Endothelial cell of umbilical vein (primary cell): Measurements from ENCODE around the gene HSD17B2. TPM values are rescaled to one million over a fixed set of nuclear protein-coding genes. Genes with fewer than 3 reads are reported as not detected.

Source experiments
- BruUV-seq: library from RNA; stranded (reverse); fragments of 400-500 nt; replicated peaks from 2 replicates; lab custom pipeline; 2021; lab: Mats Ljungman, UMichigan
- CTCF ChIA-PET: fragments of 300-600, 350-600 bp; sonication (Branson Sonifier 250); formaldehyde crosslinking; loops from one replicate; lab custom pipeline; 2021; ENCODE audit warnings: antibody characterized with exemption, inconsistent platforms; lab: Charles Lee
- POLR2A ChIA-PET: fragments of 300-600, 350-600 bp; sonication (Branson Sonifier 250); formaldehyde crosslinking; loops from one replicate; lab custom pipeline; 2021; ENCODE audit warnings: antibody characterized with exemption, inconsistent platforms; lab: Charles Lee
- DNase-seq: peaks from one replicate; pipeline ENCODE4 v3.0.0-alpha.2; 2011; ENCODE audit warnings: low read depth, low spot score
- FAIRE-seq: peaks from 2 replicates; lab custom pipeline; 2011; peaks lifted over from hg19 to GRCh38; lab: Jason Lieb, UNC
- H2AFZ ChIP-seq: 2 replicates; pipeline ENCODE4 v1.6.0; 2012; ENCODE audit warnings: low read depth, low read length, control low read depth, inconsistent platforms
- H3K27ac ChIP-seq: 2 replicates; pipeline ENCODE4 v1.5.1; 2011; ENCODE audit warnings: low read depth, mild to moderate bottlenecking, control low read depth, low read length, moderate library complexity; ENCODE audit not compliant: insufficient read depth
- H3K27me3 ChIP-seq, 2 experiments: 2 replicates each; pipeline versions ENCODE4 v1.6.0 to v1.6.1; 2011; ENCODE audit warnings: low read length in 2 of 2, mixed read lengths in 1 of 2; ENCODE audit not compliant: control insufficient read depth in 2 of 2, insufficient read depth in 2 of 2
- H3K36me3 ChIP-seq, 2 experiments: 2 replicates in 1 of 2; 3 replicates in 1 of 2; pipeline ENCODE4 v1.5.1; 2011; ENCODE audit warnings: low read length in 2 of 2, mild to moderate bottlenecking in 1 of 2, moderate library complexity in 1 of 2; ENCODE audit not compliant: control insufficient read depth in 2 of 2, insufficient read depth in 2 of 2; ENCODE audit errors: extremely low read depth in 1 of 2
- H3K4me1 ChIP-seq: 3 replicates; pipeline ENCODE4 v1.5.1; 2011; ENCODE audit warnings: mild to moderate bottlenecking, low read length; ENCODE audit not compliant: control insufficient read depth, insufficient read depth; ENCODE audit errors: extremely low read depth
- H3K4me2 ChIP-seq: 2 replicates; pipeline ENCODE4 v1.6.1; 2011; ENCODE audit warnings: low read length, control low read depth, mixed read lengths; ENCODE audit not compliant: insufficient read depth
- H3K4me3 ChIP-seq, 3 experiments: fragments of 200-600 bp in 1 of 3; sonication (generic), shearing (Covaris generic) in 1 of 3; replicated peaks in 1 of 3; 2 replicates each; pipeline ENCODE4 v1.5.1; 2011 to 2016; ENCODE audit warnings: control low read depth in 3 of 3, low read length in 3 of 3, mild to moderate bottlenecking in 2 of 3, inconsistent platforms in 1 of 3, low read depth in 1 of 3, moderate library complexity in 1 of 3; ENCODE audit not compliant: insufficient read depth in 1 of 3
- H3K79me2 ChIP-seq: 2 replicates; pipeline ENCODE4 v1.6.0; 2012; ENCODE audit warnings: low read length, inconsistent platforms; ENCODE audit not compliant: control insufficient read depth, insufficient read depth
- H3K9ac ChIP-seq: replicated peaks from 2 replicates; pipeline ENCODE3; 2011; ENCODE audit warnings: low read length, control low read depth; ENCODE audit not compliant: insufficient read depth; ENCODE audit errors: extremely low read depth
- H3K9me1 ChIP-seq: replicated peaks from 3 replicates; pipeline ENCODE4 v1.6.0; 2011; ENCODE audit warnings: mild to moderate bottlenecking, low read length; ENCODE audit not compliant: control insufficient read depth, insufficient read depth; ENCODE audit errors: extremely low read depth
- H3K9me3 ChIP-seq: replicated peaks from 2 replicates; pipeline ENCODE4 v1.5.1; 2012; ENCODE audit warnings: low read length, inconsistent platforms; ENCODE audit not compliant: control insufficient read depth, insufficient read depth
- H4K20me1 ChIP-seq: replicated peaks from 2 replicates; pipeline ENCODE3; 2011; ENCODE audit warnings: mild to moderate bottlenecking, low read length; ENCODE audit not compliant: control insufficient read depth, insufficient read depth; ENCODE audit errors: extremely low read depth
- EZH2 ChIP-seq: IDR thresholded peaks from 2 replicates; pipeline ENCODE4 v1.6.1; 2012; ENCODE audit warnings: borderline replicate concordance, low read depth, mild to moderate bottlenecking, moderate library complexity, low read length, inconsistent platforms; ENCODE audit not compliant: severe bottlenecking
- FOS ChIP-seq: IDR thresholded peaks from 2 replicates; pipeline ENCODE4 v1.6.1; 2011; ENCODE audit warnings: mild to moderate bottlenecking, low read length, moderate library complexity, borderline replicate concordance; ENCODE audit not compliant: insufficient read depth
- GATA2 ChIP-seq: IDR thresholded peaks from 2 replicates; pipeline ENCODE4 v1.7.0; 2011; ENCODE audit warnings: low read depth, mild to moderate bottlenecking, moderate library complexity, mixed read lengths, low read length; ENCODE audit not compliant: insufficient read length, insufficient read depth
- JUN ChIP-seq: IDR thresholded peaks from 2 replicates; pipeline ENCODE4 v1.6.1; 2011; ENCODE audit warnings: borderline replicate concordance, low read depth; ENCODE audit not compliant: insufficient read length, insufficient read depth
- MYC ChIP-seq: IDR thresholded peaks from one replicate; pipeline ENCODE4 v1.6.1; 2011; ENCODE audit warnings: mild to moderate bottlenecking, low read depth, low read length
- POLR2A ChIP-seq: IDR thresholded peaks from 2 replicates; pipeline ENCODE4 v1.6.1; 2012; ENCODE audit warnings: low read depth, mild to moderate bottlenecking, control low read depth, low read length
- POLR2AphosphoS5 ChIP-seq: IDR thresholded peaks from 2 replicates; pipeline ENCODE4 v1.6.1; 2012; ENCODE audit warnings: low read depth, mild to moderate bottlenecking, control low read depth, low read length, moderate library complexity; ENCODE audit not compliant: insufficient read depth
- dilution Hi-C: fragments of 300-500 bp; cut with MboI; formaldehyde crosslinking; loops from one replicate; pipeline ENCODE4 v1.15.0; 2019; ENCODE audit warnings: low sequenced_read_pairs; ENCODE audit not compliant: extremely low pct_ligation_motif_present
- intact Hi-C: fragments of 100-400 bp; cut with micrococcal nuclease; formaldehyde crosslinking; loops from one replicate; pipeline ENCODE4 v1.10.0; 2022
- polyA plus RNA-seq, 4 experiments: library from polyadenylated mRNA; depleted of rRNA in 3 of 4; stranded (reverse) in 3 of 4; unstranded in 1 of 4; fragments of >200 nt; gene quantifications; 2 replicates each; pipeline versions ENCODE4 v1.2.1 to v1.2.3, GENCODE V29; 2011 to 2012; ENCODE audit warnings: missing spikeins in 1 of 4
- total RNA-seq: library from RNA; stranded (reverse); gene quantifications from 2 replicates; pipeline ENCODE4 v1.2.3, GENCODE V29; 2021
- TF ChIP-seq, protein P1 (sequence below): IDR thresholded peaks from 2 replicates; pipeline ENCODE4 v1.6.1; 2011; ENCODE audit not compliant: insufficient read depth, insufficient read length
- TF ChIP-seq, protein P2 (sequence below), 2 donors: IDR thresholded peaks; 1 replicate in 1 of 2; 2 replicates in 1 of 2; pipeline ENCODE4 v1.5.1; 2011; ENCODE audit warnings: low read length in 2 of 2, mild to moderate bottlenecking in 2 of 2, moderate library complexity in 2 of 2, control low read depth in 1 of 2, inconsistent platforms in 1 of 2, low read depth in 1 of 2; ENCODE audit not compliant: insufficient read depth in 1 of 2; ENCODE audit errors: extremely low read depth in 1 of 2

The HSD17B2 gene
- total and polyA plus RNA-seq, 2 donors (not counting 3 experiments of a cell fraction or from before 2014, with no cell fraction given): 1.2 to 4.5 TPM

DNA sequence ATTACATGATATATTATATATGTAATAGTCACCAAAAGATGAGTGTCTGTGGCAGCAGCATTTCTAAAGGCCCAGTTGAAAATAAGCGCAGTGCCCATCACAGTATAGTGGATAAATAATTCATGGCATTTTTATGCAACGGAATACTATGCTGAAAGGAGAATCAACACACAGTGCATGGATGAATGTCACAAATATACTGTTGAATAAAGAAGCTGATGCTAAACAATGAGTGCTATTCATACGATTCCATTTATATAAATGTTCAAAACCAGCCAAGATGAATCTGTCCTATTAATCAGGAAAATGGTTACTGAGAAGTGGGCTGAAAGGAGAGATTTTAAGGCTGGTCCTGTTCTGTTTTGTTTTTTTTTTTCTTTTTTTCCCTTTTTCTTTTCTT is 61.6 kb downstream of the HSD17B2 start:
- Histone ChIP-seq H3K4me3 (no peak overlapping the region), H3K4me2 (no peak overlapping the region), H3K36me3 (no peaks in the 10 kb centered on the region), H2AFZ (no peak overlapping the region), H3K9me1 (no peaks in the 10 kb centered on the region), H3K9me3 (no peaks in the 10 kb centered on the region), H3K4me1 (no peaks in the 10 kb centered on the region), H3K9ac (no peak overlapping the region), H3K79me2 (no peaks in the 10 kb centered on the region), H3K27ac (no peak overlapping the region), H4K20me1 (no peaks in the 10 kb centered on the region), H3K27me3 (peaks cover 0 to 5% of the 10 kb centered on the region in 2 experiments)
- no TSS peak for BruUV-seq
- no peak for DNase-seq
- POLR2A ChIA-PET: no interaction called here
- intact Hi-C loops: no loop called here
- dilution Hi-C loops: no loop called here
- CTCF ChIA-PET: interaction anchor here (0.9 kb wide), 1 partner anchor 134 kb away, joined by 3 read pairs; no protein-coding TSS in a partner anchor
- no peak for FAIRE-seq
- TF ChIP-seq EZH2 (no peak), FOS (no peak)
- TF ChIP-seq, protein P1, sequence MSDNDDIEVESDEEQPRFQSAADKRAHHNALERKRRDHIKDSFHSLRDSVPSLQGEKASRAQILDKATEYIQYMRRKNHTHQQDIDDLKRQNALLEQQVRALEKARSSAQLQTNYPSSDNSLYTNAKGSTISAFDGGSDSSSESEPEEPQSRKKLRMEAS: no peak

DNA sequence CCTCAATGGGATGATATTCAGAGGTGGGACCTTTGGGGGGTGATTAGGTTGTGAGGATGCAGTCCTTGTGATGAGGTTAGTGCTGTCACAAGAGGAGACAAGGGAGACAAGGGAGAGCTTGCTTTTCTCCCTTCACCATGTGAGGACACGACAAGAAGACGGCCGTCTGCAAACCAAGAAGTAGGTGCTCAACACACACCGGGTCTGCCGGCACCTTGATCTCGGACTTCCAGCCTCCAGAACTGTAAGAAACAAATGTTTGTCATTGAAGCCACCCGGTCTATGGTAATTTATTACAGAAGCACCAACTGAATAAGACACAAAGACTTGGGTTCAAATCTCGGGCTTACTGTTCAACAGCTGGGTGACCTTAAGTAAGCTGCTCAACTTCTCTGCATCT is 70.1 kb downstream of the HSD17B2 start:
- ChIA-PET POLR2A (no interaction called here), CTCF (no interaction called here)
- intact Hi-C loops (no loop called here), dilution Hi-C loops (no loop called here)
- H3K27me3 ChIP-seq: peaks cover 6 to 7% of the 10 kb centered on the region in 2 experiments
- DNase-seq (no peak), FAIRE-seq (no peak)
- H3K79me2 ChIP-seq: no peaks in the 10 kb centered on the region
- TF ChIP-seq GATA2 (no peak), EZH2 (no peak), FOS (no peak), JUN (no peak), POLR2A (no peak), POLR2AphosphoS5 (no peak), MYC (no peak)
- TF ChIP-seq, protein P2, sequence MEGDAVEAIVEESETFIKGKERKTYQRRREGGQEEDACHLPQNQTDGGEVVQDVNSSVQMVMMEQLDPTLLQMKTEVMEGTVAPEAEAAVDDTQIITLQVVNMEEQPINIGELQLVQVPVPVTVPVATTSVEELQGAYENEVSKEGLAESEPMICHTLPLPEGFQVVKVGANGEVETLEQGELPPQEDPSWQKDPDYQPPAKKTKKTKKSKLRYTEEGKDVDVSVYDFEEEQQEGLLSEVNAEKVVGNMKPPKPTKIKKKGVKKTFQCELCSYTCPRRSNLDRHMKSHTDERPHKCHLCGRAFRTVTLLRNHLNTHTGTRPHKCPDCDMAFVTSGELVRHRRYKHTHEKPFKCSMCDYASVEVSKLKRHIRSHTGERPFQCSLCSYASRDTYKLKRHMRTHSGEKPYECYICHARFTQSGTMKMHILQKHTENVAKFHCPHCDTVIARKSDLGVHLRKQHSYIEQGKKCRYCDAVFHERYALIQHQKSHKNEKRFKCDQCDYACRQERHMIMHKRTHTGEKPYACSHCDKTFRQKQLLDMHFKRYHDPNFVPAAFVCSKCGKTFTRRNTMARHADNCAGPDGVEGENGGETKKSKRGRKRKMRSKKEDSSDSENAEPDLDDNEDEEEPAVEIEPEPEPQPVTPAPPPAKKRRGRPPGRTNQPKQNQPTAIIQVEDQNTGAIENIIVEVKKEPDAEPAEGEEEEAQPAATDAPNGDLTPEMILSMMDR (IDR thresholded peaks at IDR 0.05; ENCODE audit: extremely low read depth in 1 of 2, insufficient read depth in 1 of 2, low read depth in 1 of 2, low read length in 2 of 2): no peak
- TF ChIP-seq, protein P1: no peak
- no peaks in the 10 kb centered on the region for H4K20me1 ChIP-seq
- H3K9me3 ChIP-seq: no peaks in the 10 kb centered on the region
- H3K36me3 ChIP-seq: no peaks in the 10 kb centered on the region
- H3K4me3 ChIP-seq: no peak overlapping the region
- H3K9me1 ChIP-seq: no peaks in the 10 kb centered on the region
- no peaks in the 10 kb centered on the region for H3K4me1 ChIP-seq
- no peak overlapping the region for H2AFZ ChIP-seq
- no TSS peak for BruUV-seq
- H3K9ac ChIP-seq: no peak overlapping the region
- no peak overlapping the region for H3K27ac ChIP-seq
- H3K4me2 ChIP-seq: no peak overlapping the region
